Stimulated activated CD4-positive, alpha-beta T cell treated with anti-CD3 and anti-CD28 coated beads, Interleukin-1b, Interleukin-23, amount 100 ng/mL, for 48 hours (primary cell): ENCODE measurements around the gene ILKAP.
A peak's percentile ranks its signal among the peaks of the same experiment; 100 is the strongest.

ENCODE experiments used
- DNase-seq: peaks from one replicate; pipeline ENCODE4 v3.0.0-alpha.2; 2020

The ILKAP gene

GRCh38 chr2:238203094-238203972, at the start of gene ILKAP:
Gene ILKAP (minus strand): TSS chr2:238203695. CDS start chr2:238203553, 142 bp downstream.
- peak; percentile 86 for DNase-seq

DNA sequence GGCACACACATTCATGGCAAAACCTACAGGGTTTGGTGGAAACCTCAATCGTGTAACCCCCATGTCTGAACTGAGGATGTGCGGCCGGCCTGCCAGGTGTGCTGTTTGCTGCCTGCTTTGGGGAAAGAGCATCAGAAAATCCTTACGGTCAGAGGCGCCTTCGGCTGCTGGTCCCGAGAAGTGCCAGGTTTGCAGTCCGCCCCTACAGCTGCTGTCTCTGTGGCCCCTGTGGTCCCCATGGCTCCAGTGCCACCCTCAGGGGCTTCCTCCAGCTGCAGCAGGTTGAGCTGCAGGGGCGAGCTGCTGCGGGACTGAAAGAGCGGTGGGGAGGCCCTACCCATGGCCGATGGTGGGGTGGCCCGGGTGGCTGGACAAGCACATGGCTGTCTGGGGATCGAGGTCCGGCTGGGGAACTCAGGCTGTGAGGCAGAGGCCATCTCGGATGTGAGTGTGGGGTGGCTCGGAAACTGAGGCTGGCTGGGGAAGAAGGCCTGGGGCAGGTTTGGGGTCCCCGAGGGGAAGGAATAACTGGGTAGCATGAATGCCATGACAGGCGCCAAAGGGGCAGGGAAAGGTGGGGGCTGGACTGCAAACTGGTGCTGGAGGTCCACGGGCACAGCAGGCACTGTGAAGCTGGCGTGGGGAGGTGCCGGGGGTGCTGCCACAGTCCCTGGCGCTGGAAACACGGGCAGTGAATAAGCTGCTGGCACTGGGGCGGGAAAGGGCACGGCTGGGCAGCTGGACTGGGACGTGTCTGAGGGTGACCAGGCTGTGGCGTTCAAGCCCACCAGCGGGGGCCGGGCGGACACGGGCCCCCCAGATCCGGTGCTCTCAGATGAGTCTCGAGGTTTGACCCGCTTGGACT, 49.5 kb upstream of the ILKAP start:
- DNase-seq, result no peak

DNA sequence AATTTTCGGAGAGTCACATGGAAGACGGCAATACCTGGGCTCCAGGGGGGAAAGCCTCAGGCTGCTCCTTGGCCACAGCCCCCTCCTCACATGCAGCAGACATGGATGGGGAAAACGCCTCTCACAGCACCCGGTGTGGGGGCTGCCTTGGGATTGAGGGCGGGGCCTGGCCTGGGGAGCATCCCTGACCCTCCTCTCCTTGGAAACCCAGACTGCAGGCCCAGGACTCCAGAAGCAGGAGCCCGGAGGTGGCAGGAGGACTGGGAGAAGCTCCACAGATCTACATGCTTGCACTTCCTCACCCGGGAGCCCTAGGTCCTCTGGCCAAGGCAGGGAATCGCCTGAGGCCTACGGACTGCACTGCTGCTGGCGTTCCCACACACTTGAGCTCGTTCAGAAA, 48.5 kb upstream of the ILKAP start:
- no peak for DNase-seq

DNA sequence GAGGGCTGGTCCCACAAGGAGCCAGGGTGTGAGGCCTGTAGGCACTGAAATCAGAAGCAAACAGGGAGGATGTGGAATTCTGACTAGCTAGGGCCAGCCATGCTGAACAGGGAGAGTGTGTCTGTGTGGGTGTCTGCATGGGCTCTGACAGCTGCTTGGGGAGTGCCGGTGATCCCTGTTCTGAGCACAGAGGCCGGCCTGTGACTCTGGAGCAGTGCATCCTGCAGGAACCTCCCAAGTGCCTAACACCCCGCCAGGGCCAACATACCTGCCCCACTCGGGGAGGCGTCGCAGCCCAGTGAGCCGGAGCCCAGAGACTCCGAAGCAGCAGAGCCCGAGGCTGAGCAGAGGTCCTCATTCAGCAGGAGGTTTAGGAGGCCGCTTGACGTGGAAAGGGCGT, 47.8 kb upstream of the ILKAP start:
- DNase-seq, result no peak

DNA sequence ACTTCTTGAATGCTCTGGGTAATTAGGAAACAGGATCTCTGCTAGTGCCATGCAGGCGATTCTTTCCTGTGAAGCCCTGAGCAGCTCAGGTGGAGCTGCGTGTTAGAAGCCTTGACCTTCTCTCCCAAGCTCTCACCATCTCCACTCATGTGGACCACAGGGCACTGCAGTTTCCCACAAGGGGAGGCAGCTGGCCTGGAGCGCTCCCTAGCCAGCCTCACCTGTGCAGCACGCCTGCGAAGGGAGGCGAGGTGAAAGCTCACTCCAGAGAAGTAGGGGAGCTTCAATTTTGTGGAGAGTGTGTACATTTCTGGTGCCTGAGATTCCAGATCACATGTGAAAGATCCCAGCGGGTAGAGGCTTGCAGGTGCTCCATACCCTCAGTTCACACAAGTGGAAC, 47.4 kb upstream of the ILKAP start:
- no peak for DNase-seq

GRCh38 chr2:238247841-238248453, 44.5 kb upstream of the ILKAP start:
- no peak for DNase-seq

DNA sequence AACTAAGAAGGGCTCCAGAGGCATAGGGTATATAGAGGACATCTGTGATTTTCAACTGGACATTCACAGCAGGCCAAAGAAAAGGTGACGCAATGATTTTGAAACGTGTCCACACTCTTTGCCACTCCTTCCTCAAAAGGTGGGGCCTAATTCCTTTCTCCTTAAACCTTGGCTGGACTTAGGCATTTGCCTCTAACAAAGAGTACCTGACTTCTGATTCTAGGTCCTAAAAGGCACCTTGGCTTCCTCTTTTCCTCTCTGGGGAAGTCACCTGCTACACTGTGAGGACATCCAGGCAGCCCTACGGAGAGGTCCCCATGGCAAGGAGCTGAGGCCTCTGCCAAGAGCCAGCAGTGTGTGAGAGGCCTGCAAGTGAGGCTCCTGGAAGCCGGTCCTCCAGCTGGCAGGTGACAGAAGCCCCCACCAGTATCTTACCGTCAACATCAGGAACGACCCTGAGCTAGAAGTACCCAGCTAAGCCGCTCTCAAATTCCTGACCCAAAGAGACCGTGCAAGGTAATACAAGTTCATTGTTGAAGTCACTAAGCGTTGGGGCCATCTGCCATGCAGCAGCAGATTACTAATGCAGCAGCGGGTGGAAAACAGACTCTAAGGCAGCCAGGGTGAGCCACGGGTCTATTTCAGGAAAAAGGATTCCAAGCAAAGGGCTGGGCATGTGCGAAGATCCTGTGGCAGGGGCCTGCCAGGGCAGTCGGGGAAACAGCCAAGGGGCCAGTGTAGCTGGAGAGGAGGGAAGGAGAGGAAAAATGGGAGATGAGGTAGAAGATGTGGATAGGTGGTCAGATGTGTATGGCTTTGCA, 43.7 kb upstream of the ILKAP start:
- no peak for DNase-seq

DNA sequence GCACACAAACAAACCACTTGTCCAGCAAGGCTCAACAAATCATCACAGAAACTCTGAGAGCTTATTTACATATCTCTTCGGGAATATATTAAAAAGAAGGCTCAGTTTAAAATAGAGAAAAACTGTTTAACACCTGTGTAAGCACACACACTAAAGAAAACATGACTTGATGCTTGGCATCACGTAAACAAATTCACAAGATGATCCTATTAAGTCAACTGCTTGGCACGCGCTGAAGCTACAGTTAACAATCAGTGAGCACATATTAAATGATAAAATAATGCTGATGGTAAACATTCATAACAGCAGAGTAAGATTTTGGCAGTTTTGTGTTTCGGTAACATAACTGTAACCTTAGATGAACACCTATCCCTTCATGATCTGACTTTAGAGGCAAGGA, 40.7 kb upstream of the ILKAP start:
- DNase-seq, result no peak

- DNase-seq, result no peak
These were observed 40.1 kb upstream of the ILKAP start for GRCh38 chr2:238243496-238244076.

- no peak for DNase-seq
These were observed 39.4 kb upstream of the ILKAP start for GRCh38 chr2:238242731-238243495.

DNA sequence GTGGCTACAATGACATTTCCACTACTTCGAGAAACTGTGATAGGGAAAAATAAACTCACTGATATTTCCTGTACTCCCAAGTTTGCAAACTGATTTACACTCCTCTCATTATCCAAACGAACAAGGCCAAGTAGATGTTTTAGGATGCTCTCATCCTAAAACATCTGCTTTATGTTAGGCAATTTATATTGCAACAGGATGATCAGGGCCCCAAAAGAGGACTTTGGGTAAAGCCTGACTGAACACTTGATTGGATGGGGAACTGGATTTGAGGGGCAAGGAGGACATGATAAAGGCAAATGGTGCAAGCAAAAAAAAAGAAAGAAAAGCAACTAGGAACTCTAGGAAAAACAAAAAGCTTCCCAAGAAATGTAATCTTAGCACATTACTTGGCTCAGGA, 38.5 kb upstream of the ILKAP start:
- no peak for DNase-seq

- DNase-seq, result no peak
These were observed 37.5 kb upstream of the ILKAP start for GRCh38 chr2:238240757-238241711.

GRCh38 chr2:238239863-238240756, 36.6 kb upstream of the ILKAP start, which contains the start of gene HES6:
Gene HES6 (minus strand): TSS chr2:238240038. CDS start chr2:238239905, 133 bp downstream.
- DNase-seq, result peak; percentile 74

- peak; percentile 28 for DNase-seq
These were observed 36.0 kb upstream of the ILKAP start for GRCh38 chr2:238239543-238239862.

GRCh38 chr2:238238766-238239542, 35.5 kb upstream of the ILKAP start:
- peak; percentile 33 for DNase-seq

DNA sequence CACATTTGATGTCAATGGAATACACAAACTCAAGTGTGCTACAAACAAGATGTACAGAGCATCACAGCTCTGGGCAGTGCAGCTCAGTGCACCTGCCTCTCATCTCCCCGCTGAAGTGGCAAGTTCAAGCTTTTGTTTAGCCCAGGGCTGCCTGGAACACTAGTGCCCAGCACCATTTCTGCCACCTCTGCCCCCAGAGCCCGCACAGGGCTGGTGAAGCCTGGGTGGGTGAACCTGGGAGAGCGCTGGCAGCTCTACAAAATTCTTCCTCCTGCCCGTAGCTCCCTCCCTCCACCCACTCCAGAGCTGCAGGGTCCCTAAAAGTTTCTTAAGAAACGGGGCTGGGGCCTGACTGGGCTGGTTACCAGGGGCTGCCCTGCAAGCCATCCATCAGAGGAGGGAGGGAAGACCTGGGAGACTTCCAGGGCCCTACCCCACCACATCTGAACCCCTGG, 34.8 kb upstream of the ILKAP start:
- no peak for DNase-seq

GRCh38 chr2:238237431-238238135, 34.1 kb upstream of the ILKAP start:
- no peak for DNase-seq
